Mesenchymal stem cell (in vitro differentiated cells and primary cell): Measurements from ENCODE around the gene KCTD17.
A peak's percentile ranks its signal among the peaks of the same experiment; 100 is the strongest.

Experiments used
- DNase-seq: peaks from one replicate; pipeline ENCODE4 v3.0.0-alpha.2; 2013
- H2AFZ ChIP-seq: one replicate; pipeline ENCODE4 v1.6.1; 2013; ENCODE audit warnings: low read depth, mild to moderate bottlenecking, control low read depth, inconsistent platforms, low read length, moderate library complexity
- H2AK5ac ChIP-seq: 2 replicates; pipeline ENCODE4 v1.6.1; 2013; ENCODE audit warnings: low read length, moderate library complexity, mild to moderate bottlenecking, inconsistent platforms; ENCODE audit not compliant: severe bottlenecking
- H2BK120ac ChIP-seq: one replicate; pipeline ENCODE4 v1.6.1; 2013; ENCODE audit warnings: low read depth, mild to moderate bottlenecking, inconsistent platforms, low read length, moderate library complexity
- H2BK12ac ChIP-seq, 2 experiments: one replicate each; pipeline ENCODE4 v1.6.1; 2013; ENCODE audit warnings: inconsistent platforms in 2 of 2, low read length in 2 of 2, mild to moderate bottlenecking in 2 of 2, moderate library complexity in 2 of 2, control low read depth in 1 of 2
- H2BK15ac ChIP-seq: one replicate; pipeline ENCODE4 v1.6.1; 2013; ENCODE audit warnings: mild to moderate bottlenecking, low read depth, inconsistent platforms; ENCODE audit not compliant: poor library complexity, severe bottlenecking
- H2BK5ac ChIP-seq: 2 replicates; pipeline ENCODE4 v1.6.1; 2013; ENCODE audit warnings: low read depth, mild to moderate bottlenecking, low read length, control low read depth, inconsistent platforms; ENCODE audit not compliant: poor library complexity, severe bottlenecking
- H3K14ac ChIP-seq, 2 experiments: one replicate each; pipeline ENCODE4 v1.6.1; 2013; ENCODE audit warnings: inconsistent platforms in 2 of 2, low read length in 2 of 2, control low read depth in 1 of 2, mild to moderate bottlenecking in 1 of 2, moderate library complexity in 1 of 2
- H3K18ac ChIP-seq, 2 experiments: one replicate each; pipeline ENCODE4 v1.6.1; 2013; ENCODE audit warnings: inconsistent platforms in 2 of 2, low read length in 2 of 2, control low read depth in 1 of 2, low read depth in 1 of 2, mild to moderate bottlenecking in 1 of 2
- H3K23ac ChIP-seq, 2 experiments: one replicate each; pipeline ENCODE4 v1.6.1; 2013; ENCODE audit warnings: inconsistent platforms in 2 of 2, low read length in 2 of 2, mild to moderate bottlenecking in 2 of 2, moderate library complexity in 2 of 2, control low read depth in 1 of 2
- H3K27ac ChIP-seq: 2 replicates; pipeline ENCODE4 v1.5.1; 2013; ENCODE audit warnings: mild to moderate bottlenecking, moderate library complexity, low read length, control low read depth, inconsistent platforms; ENCODE audit not compliant: poor library complexity, severe bottlenecking
- H3K27me3 ChIP-seq, 2 experiments: 2 replicates each; pipeline versions ENCODE4 v1.6.1 to v1.7.0; 2013; ENCODE audit warnings: low read length in 2 of 2, mild to moderate bottlenecking in 2 of 2, moderate library complexity in 2 of 2, control low read depth in 1 of 2, inconsistent platforms in 1 of 2; ENCODE audit not compliant: control insufficient read depth in 1 of 2, insufficient read depth in 1 of 2
- H3K36me3 ChIP-seq, 2 experiments: 2 replicates each; pipeline versions ENCODE4 v1.6.1 to v1.7.0; 2013; ENCODE audit warnings: low read length in 2 of 2, control low read depth in 1 of 2, inconsistent platforms in 1 of 2, low read depth in 1 of 2, mild to moderate bottlenecking in 1 of 2; ENCODE audit not compliant: insufficient read depth in 2 of 2, control insufficient read depth in 1 of 2
- H3K4ac ChIP-seq, 2 experiments: one replicate each; pipeline ENCODE4 v1.6.1; 2013; ENCODE audit warnings: inconsistent platforms in 2 of 2, low read length in 2 of 2, mild to moderate bottlenecking in 2 of 2, moderate library complexity in 2 of 2, control low read depth in 1 of 2, low read depth in 1 of 2
- H3K4me1 ChIP-seq: 2 replicates; pipeline ENCODE4 v1.6.1; 2013; ENCODE audit warnings: low read depth, low read length, control low read depth; ENCODE audit not compliant: control insufficient read depth, insufficient read depth
- H3K4me2 ChIP-seq: 2 replicates; pipeline ENCODE4 v1.6.1; 2013; ENCODE audit warnings: low read length, mild to moderate bottlenecking, inconsistent platforms; ENCODE audit not compliant: poor library complexity, severe bottlenecking
- H3K4me3 ChIP-seq, 2 experiments: 2 replicates each; pipeline versions ENCODE4 v1.5.1 to v1.7.0; 2013; ENCODE audit warnings: low read length in 2 of 2, mild to moderate bottlenecking in 2 of 2, control low read depth in 1 of 2, low read depth in 1 of 2; ENCODE audit not compliant: insufficient read depth in 1 of 2
- H3K79me1 ChIP-seq: replicated peaks from 2 replicates; pipeline ENCODE4 v1.6.1; 2013; ENCODE audit warnings: mild to moderate bottlenecking, control low read depth, low read length, inconsistent platforms; ENCODE audit not compliant: poor library complexity, severe bottlenecking
- H3K9ac ChIP-seq: 2 replicates; pipeline ENCODE4 v1.7.0; 2013; ENCODE audit warnings: mild to moderate bottlenecking, low read length, moderate library complexity
- H3K9me3 ChIP-seq: 2 replicates; pipeline ENCODE4 v1.7.0; 2013; ENCODE audit warnings: mild to moderate bottlenecking, low read length; ENCODE audit not compliant: control insufficient read depth
- H4K8ac ChIP-seq: one replicate; pipeline ENCODE4 v1.6.1; 2013; ENCODE audit warnings: inconsistent platforms, mild to moderate bottlenecking, low read length, moderate library complexity
- H4K91ac ChIP-seq: one replicate; pipeline ENCODE4 v1.6.1; 2013; ENCODE audit warnings: mild to moderate bottlenecking, low read length, inconsistent platforms
- WGBS: methylation state at CpG from one replicate; pipeline ENCODE4 v1.1.7; 2013; ENCODE audit warnings: mixed read lengths; 5-methylcytosine and 5-hydroxymethylcytosine counted together

KCTD17 gene

DNA sequence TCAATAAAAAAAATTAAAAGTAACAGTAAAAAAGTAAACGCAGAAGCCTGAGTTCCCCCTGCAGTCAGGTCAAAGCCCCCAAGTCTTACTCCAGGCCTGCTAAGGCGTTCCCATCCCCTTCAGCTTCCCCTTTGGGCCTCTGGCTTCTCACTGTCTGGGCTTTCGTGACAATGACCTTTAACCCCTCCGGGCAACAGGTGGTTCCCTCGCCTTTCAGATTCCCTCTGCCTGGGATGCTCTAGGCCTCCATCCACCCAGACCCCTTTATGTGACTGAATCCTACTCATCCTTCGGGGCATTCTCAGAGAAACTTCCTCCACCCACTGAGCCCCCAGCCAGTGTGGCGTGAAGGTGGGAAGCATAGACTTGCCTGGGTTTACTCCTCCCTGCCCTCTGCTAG, 24.0 kb upstream of the KCTD17 start:
- H3K23ac ChIP-seq: no peak overlapping the region
- H2BK5ac ChIP-seq: no peak overlapping the region
- no peaks in the 10 kb centered on the region for H3K9me3 ChIP-seq
- H3K4me3 ChIP-seq: no peak overlapping the region
- H3K27me3 ChIP-seq: no peaks in the 10 kb centered on the region
- WGBS: 94% methylated on average over 7 of the region's 7 CpGs
- no peak overlapping the region for H2BK15ac ChIP-seq
- no peak overlapping the region for H3K27ac ChIP-seq
- peaks cover 48% of the 10 kb centered on the region for H3K79me1 ChIP-seq
- H3K4me2 ChIP-seq: no peak overlapping the region
- no peak overlapping the region for H2AK5ac ChIP-seq
- H3K36me3 ChIP-seq: peaks cover 40 to 68% of the 10 kb centered on the region in 2 experiments
- H4K91ac ChIP-seq: no peak overlapping the region
- H3K4me1 ChIP-seq: peaks cover 25% of the 10 kb centered on the region
- H3K14ac ChIP-seq: no peak overlapping the region
- H4K8ac ChIP-seq: no peak overlapping the region
- no peak overlapping the region for H2AFZ ChIP-seq
- no peak overlapping the region for H3K4ac ChIP-seq
- no peak overlapping the region for H3K9ac ChIP-seq
- no peak overlapping the region for H2BK12ac ChIP-seq
- H3K18ac ChIP-seq: no peak overlapping the region
- H2BK120ac ChIP-seq: no peak overlapping the region
- no peak for DNase-seq

DNA sequence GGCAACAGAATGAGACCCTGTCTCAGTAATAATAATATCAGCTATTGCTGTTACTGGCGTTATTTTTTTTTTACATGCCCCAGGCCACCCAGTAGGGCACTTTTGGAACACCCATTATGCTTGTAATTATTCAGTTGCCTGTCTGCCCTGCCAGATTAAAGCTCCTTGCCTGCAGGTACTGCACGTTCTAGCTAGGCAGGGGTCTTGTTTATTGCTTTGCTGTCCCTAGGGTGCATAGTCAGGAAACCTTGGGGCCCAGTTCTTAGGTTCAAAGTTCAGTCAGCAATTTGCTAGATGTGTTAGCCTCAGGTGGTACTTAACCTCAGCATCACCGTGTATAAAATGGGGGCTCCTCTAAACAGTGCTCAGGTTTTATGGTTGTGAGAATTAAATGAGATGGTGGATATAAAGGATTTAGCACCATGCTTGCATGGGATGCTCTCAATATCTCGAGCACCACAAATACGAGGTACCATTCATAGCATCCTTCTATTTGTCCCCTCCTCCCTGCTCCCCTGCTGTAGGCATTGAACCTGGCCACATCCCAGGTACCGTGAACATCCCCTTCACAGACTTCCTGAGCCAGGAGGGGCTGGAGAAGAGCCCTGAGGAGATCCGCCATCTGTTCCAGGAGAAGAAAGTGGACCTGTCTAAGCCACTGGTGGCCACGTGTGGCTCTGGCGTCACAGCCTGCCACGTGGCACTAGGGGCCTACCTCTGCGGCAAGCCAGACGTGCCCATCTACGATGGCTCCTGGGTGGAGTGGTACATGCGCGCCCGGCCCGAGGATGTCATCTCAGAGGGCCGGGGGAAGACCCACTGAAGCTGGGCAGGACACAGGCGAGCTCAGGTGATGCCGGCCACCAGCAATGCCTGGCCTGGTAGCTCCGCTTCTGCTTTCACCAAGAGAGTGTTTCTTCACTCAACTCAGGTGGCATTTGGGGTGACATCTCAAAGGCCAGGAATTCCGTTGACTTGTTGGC, 22.6 kb upstream of the KCTD17 start:
- Histone ChIP-seq H2BK120ac (no peak overlapping the region), H3K9ac (no peak overlapping the region)
- 96% methylated on average over 22 of the region's 22 CpGs for WGBS

DNA sequence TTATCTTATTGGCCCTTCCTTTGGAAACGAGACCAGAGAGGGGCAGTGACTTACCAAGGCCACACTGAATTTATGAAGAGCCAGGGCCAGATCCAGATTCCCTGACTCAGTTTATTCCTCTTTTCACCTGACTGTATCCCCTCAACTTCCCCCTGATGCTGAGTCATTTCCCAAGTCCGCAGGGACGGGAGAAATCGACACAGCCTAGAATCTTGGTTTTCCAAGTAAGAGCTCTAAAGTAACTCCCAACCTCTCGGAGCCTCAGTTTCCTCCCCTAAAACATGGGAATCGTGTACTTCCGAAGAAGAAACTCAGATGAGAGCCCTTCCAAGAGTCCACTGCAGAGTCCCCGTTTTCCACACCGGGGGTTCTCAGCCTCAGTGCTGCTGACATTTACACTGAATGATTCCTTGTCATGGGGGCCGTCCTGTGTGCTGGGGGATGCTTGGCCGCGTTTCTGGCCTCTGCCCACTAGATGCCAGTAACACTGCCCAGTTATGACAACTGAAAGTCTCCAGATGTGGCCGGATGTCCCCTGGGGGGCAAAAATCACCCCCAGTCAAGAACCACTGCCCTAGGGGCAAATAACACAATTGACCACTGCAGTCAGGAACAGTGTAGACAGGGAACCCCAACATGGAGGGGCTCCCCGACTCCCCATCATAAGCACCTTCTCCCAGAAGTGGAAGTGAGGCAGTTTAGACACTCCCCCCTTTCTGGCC, 20.8 kb upstream of the KCTD17 start:
- no peak overlapping the region for H3K14ac ChIP-seq
- H2BK5ac ChIP-seq: no peak overlapping the region
- H4K8ac ChIP-seq: no peak overlapping the region
- no peak overlapping the region for H3K23ac ChIP-seq
- peaks cover 28% of the 10 kb centered on the region for H3K4me1 ChIP-seq
- no peak overlapping the region for H2BK12ac ChIP-seq
- no peak overlapping the region for H2BK15ac ChIP-seq
- no peak overlapping the region for H3K9ac ChIP-seq
- peaks cover 24% of the 10 kb centered on the region for H3K79me1 ChIP-seq
- H3K36me3 ChIP-seq: peaks cover 34 to 42% of the 10 kb centered on the region in 2 experiments
- 86% methylated on average over 14 of the region's 14 CpGs for WGBS
- H3K27me3 ChIP-seq: peaks cover 0 to 14% of the 10 kb centered on the region in 2 experiments
- peak overlapping the region; percentile 86 for H2AK5ac ChIP-seq
- no peak for DNase-seq
- H4K91ac ChIP-seq: no peak overlapping the region
- no peaks in the 10 kb centered on the region for H3K9me3 ChIP-seq
- H2AFZ ChIP-seq: no peak overlapping the region
- H3K27ac ChIP-seq: no peak overlapping the region
- no peak overlapping the region for H3K18ac ChIP-seq
- H2BK120ac ChIP-seq: no peak overlapping the region
- H3K4me3 ChIP-seq: no peak overlapping the region
- no peak overlapping the region for H3K4ac ChIP-seq
- no peak overlapping the region for H3K4me2 ChIP-seq

More for the DNA sequence above, 22.6 kb upstream of the KCTD17 start:
- Histone ChIP-seq H3K4ac (no peak overlapping the region), H3K4me3 (no peak overlapping the region), H3K27me3 (no peaks in the 10 kb centered on the region), H3K36me3 (peaks cover 40 to 60% of the 10 kb centered on the region in 2 experiments), H2BK12ac (no peak overlapping the region), H4K91ac (no peak overlapping the region), H3K79me1 (peaks cover 39% of the 10 kb centered on the region), H2BK15ac (no peak overlapping the region), H3K4me1 (peaks cover 30% of the 10 kb centered on the region), H3K4me2 (no peak overlapping the region), H2AFZ (no peak overlapping the region), H3K18ac (no peak overlapping the region), H3K14ac (no peak overlapping the region), H2BK5ac (no peak overlapping the region), H3K23ac (no peak overlapping the region), H2AK5ac (no peak overlapping the region), H4K8ac (no peak overlapping the region), H3K9me3 (no peaks in the 10 kb centered on the region), H3K27ac (no peak overlapping the region)
- DNase-seq: no peak

DNA sequence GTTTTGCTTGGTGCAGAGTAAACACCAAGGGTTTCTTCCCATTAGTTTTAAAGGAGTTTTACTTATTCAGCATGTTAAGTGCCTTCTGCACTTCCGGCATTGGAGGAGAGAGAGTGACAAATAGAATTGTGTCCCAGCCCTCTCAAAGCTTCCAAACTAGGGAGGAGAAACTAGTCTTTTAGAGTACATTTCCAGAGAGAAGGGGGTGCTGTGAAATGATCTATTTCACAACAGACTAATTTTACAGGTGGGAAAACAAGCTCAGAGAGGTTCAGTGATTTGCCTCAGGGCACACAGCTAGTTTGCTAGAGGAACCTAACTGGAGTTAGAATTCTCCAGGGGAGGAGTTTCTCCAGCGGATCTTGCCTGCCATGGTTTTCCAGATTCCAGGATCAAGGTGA, 19.4 kb upstream of the KCTD17 start:
- no peak overlapping the region for H3K4me3 ChIP-seq
- H3K4me1 ChIP-seq: peaks cover 28% of the 10 kb centered on the region
- no peak overlapping the region for H2BK12ac ChIP-seq
- H3K36me3 ChIP-seq: peaks cover 23 to 28% of the 10 kb centered on the region in 2 experiments
- no peak overlapping the region for H4K8ac ChIP-seq
- H2AK5ac ChIP-seq: peak overlapping the region; percentile 34
- H2BK120ac ChIP-seq: no peak overlapping the region
- no peak overlapping the region for H3K9ac ChIP-seq
- H3K18ac ChIP-seq: no peak overlapping the region
- H3K27ac ChIP-seq: peak overlapping the region; percentile 85
- peaks cover 0 to 24% of the 10 kb centered on the region in 2 experiments for H3K27me3 ChIP-seq
- H2BK15ac ChIP-seq: no peak overlapping the region
- peak overlapping the region; percentile 47 for H2BK5ac ChIP-seq
- no peak overlapping the region for H4K91ac ChIP-seq
- no peak overlapping the region for H3K4ac ChIP-seq
- H2AFZ ChIP-seq: no peak overlapping the region
- peaks cover 14% of the 10 kb centered on the region for H3K79me1 ChIP-seq
- no peak overlapping the region for H3K14ac ChIP-seq
- H3K4me2 ChIP-seq: peak overlapping the region; percentile 78
- DNase-seq: peak; percentile 49
- H3K9me3 ChIP-seq: no peaks in the 10 kb centered on the region
- no peak overlapping the region for H3K23ac ChIP-seq
- 56% methylated on average over 2 of the region's 2 CpGs for WGBS
